Fibroblast of lung (primary cell): Measurements from ENCODE around the gene SFSWAP. TPM values are rescaled to one million over a fixed set of nuclear protein-coding genes. Genes with fewer than 3 reads are reported as not detected.

Source experiments
- DNase-seq, 2 donors: peaks; one replicate each; pipeline versions ENCODE4 v3.0.0 to v3.0.0-alpha.2; 2010; ENCODE audit warnings: low read depth in 2 of 2
- H2AFZ ChIP-seq: 2 replicates; pipeline ENCODE4 v1.5.1; 2012; ENCODE audit warnings: low read length, control low read depth, inconsistent platforms
- H3K27ac ChIP-seq: 2 replicates; pipeline ENCODE4 v1.5.1; 2011; ENCODE audit warnings: low read length, control low read depth; ENCODE audit not compliant: insufficient read depth
- H3K27me3 ChIP-seq: 2 replicates; pipeline ENCODE4 v1.5.1; 2011; ENCODE audit warnings: mild to moderate bottlenecking, low read length; ENCODE audit not compliant: control insufficient read depth, insufficient read depth
- H3K36me3 ChIP-seq: 2 replicates; pipeline ENCODE4 v1.5.1; 2011; ENCODE audit warnings: low read length; ENCODE audit not compliant: control insufficient read depth, insufficient read depth
- H3K4me1 ChIP-seq: 2 replicates; pipeline ENCODE4 v1.5.1; 2011; ENCODE audit warnings: low read length; ENCODE audit not compliant: control insufficient read depth, insufficient read depth; ENCODE audit errors: extremely low read depth
- H3K4me2 ChIP-seq: 2 replicates; pipeline ENCODE4 v1.5.1; 2011; ENCODE audit warnings: low read length, control low read depth; ENCODE audit not compliant: insufficient read depth; ENCODE audit errors: extremely low read depth
- H3K4me3 ChIP-seq, 4 experiments: fragments of 200-600 bp in 1 of 4; sonication (generic) in 1 of 4; replicated peaks in 1 of 4; 2 replicates each; pipeline ENCODE4 v1.5.1; 2011 to 2016; ENCODE audit warnings: low read length in 4 of 4, low read depth in 3 of 4, mild to moderate bottlenecking in 3 of 4, control low read depth in 2 of 4, inconsistent platforms in 1 of 4, mixed read lengths in 1 of 4; ENCODE audit not compliant: insufficient read depth in 1 of 4; ENCODE audit errors: control extremely low read depth in 1 of 4
- H3K79me2 ChIP-seq: 2 replicates; pipeline ENCODE4 v1.5.1; 2012; ENCODE audit warnings: mild to moderate bottlenecking, low read length, inconsistent platforms; ENCODE audit not compliant: control insufficient read depth, insufficient read depth
- H3K9ac ChIP-seq: 2 replicates; pipeline ENCODE4 v1.5.1; 2011; ENCODE audit warnings: mild to moderate bottlenecking, low read length, control low read depth; ENCODE audit not compliant: insufficient read depth
- H3K9me3 ChIP-seq: 2 replicates; pipeline ENCODE4 v1.5.1; 2012; ENCODE audit warnings: low read depth, low read length; ENCODE audit not compliant: control insufficient read depth, insufficient read depth
- H4K20me1 ChIP-seq: 2 replicates; pipeline ENCODE4 v1.5.1; 2011; ENCODE audit warnings: low read length; ENCODE audit not compliant: control insufficient read depth, insufficient read depth; ENCODE audit errors: extremely low read depth
- EZH2 ChIP-seq: IDR thresholded peaks from 2 replicates; pipeline ENCODE4 v1.5.1; 2012; ENCODE audit warnings: low read length, control low read depth, mild to moderate bottlenecking; ENCODE audit errors: missing control alignments
- polyA plus RNA-seq, 2 donors: library from polyadenylated mRNA; depleted of rRNA in 1 of 2; stranded (reverse) in 1 of 2; unstranded in 1 of 2; fragments of >200 nt; gene quantifications; 2 replicates each; pipeline ENCODE4 v1.2.1, GENCODE V29; 2011 to 2012; ENCODE audit warnings: missing spikeins in 1 of 2
- total RNA-seq: library from RNA; depleted of rRNA; stranded (reverse); fragments of >200 nt; gene quantifications from 2 replicates; pipeline ENCODE4 v1.2.1, GENCODE V29; 2014
- TF ChIP-seq, protein P1 (sequence below), 2 donors: IDR thresholded peaks in 1 of 2; conservative IDR thresholded peaks in 1 of 2; 1 replicate in 1 of 2; 2 replicates in 1 of 2; pipeline ENCODE4 v1.5.1; 2011 to 2012; ENCODE audit warnings: low read length in 2 of 2, control low read depth in 1 of 2, inconsistent platforms in 1 of 2, low read depth in 1 of 2, mild to moderate bottlenecking in 1 of 2

The SFSWAP gene
- total and polyA plus RNA-seq, 2 donors (not counting 1 experiment from before 2014, with no cell fraction given): 9.9 to 23.3 TPM

DNA sequence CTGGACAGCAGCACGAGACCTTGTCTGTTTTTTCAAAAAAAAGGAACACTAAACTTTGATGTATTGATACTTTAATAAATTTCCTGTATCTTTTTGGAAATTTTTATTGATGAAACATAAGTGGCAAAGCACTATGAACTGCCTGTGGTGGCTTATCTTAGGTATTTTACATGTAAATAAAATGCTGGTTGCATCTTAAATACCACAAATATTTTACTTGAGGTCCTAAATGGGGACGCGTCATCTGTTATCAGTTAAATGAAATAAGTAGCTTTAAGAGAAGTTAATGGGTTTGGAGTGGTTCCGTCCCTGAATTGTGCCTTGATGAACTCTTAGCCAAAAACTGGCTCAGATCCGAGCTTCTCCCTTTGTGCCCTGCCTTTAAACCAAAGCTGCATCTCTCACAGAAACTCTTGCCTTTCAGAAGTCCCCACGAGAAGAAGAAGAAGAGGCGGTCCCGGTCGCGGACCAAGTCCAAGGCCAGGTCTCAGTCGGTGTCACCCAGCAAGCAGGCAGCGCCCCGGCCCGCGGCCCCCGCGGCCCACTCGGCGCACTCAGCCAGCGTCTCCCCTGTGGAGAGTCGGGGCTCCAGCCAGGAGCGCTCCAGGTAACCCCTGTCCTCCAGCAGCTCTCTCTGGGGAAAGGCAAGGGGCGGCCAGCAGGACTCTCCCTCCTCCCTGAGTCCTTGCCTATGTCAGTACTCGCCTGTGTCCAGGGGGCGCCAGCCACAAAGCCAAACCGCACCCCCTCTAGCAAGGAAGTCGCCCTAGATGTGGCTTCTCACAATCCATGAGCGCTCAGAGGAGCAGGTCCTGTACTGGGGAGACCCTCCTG, 86.1 kb downstream of the SFSWAP start:
- H2AFZ ChIP-seq: no peak overlapping the region
- peaks cover 16% of the 10 kb centered on the region for H3K36me3 ChIP-seq
- H3K4me2 ChIP-seq: no peak overlapping the region
- H3K9ac ChIP-seq: no peak overlapping the region
- no peaks in the 10 kb centered on the region for H3K4me1 ChIP-seq
- H3K27ac ChIP-seq: no peak overlapping the region
- no peak for TF ChIP-seq EZH2
- TF ChIP-seq, protein P1, sequence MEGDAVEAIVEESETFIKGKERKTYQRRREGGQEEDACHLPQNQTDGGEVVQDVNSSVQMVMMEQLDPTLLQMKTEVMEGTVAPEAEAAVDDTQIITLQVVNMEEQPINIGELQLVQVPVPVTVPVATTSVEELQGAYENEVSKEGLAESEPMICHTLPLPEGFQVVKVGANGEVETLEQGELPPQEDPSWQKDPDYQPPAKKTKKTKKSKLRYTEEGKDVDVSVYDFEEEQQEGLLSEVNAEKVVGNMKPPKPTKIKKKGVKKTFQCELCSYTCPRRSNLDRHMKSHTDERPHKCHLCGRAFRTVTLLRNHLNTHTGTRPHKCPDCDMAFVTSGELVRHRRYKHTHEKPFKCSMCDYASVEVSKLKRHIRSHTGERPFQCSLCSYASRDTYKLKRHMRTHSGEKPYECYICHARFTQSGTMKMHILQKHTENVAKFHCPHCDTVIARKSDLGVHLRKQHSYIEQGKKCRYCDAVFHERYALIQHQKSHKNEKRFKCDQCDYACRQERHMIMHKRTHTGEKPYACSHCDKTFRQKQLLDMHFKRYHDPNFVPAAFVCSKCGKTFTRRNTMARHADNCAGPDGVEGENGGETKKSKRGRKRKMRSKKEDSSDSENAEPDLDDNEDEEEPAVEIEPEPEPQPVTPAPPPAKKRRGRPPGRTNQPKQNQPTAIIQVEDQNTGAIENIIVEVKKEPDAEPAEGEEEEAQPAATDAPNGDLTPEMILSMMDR (conservative IDR thresholded peaks at IDR 0.05 in 1 of 2, IDR thresholded peaks at IDR 0.05 in 1 of 2; ENCODE audit: low read depth in 1 of 2, low read length in 2 of 2): no peak
- peak in 1 of 2 donors; percentile 15 for DNase-seq
- H3K4me3 ChIP-seq: no peak overlapping the region
- H3K79me2 ChIP-seq: no peaks in the 10 kb centered on the region
- H4K20me1 ChIP-seq: no peaks in the 10 kb centered on the region
- no peaks in the 10 kb centered on the region for H3K27me3 ChIP-seq
- no peaks in the 10 kb centered on the region for H3K9me3 ChIP-seq

DNA sequence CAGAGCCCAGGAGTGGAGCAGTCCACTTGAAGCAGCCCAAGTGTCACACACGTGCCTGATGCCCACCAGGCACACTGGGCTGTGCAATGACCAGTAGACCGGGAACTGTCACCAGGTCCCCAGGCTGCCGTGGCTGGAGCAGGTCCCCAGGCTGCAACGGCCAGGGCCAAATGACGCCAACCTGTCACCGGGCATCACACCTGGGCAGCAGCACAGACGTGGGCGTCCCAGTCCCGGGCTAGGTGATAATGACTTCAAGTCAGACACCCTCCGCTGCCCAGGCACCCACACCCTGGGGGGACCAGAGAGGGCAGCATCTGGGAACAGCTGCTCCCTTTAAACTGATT, 86.7 kb downstream of the SFSWAP start:
- no peaks in the 10 kb centered on the region for H3K79me2 ChIP-seq
- no peak overlapping the region for H3K4me2 ChIP-seq
- H3K27ac ChIP-seq: no peak overlapping the region
- H4K20me1 ChIP-seq: no peaks in the 10 kb centered on the region
- no peak overlapping the region for H3K4me3 ChIP-seq
- peaks cover 18% of the 10 kb centered on the region for H3K36me3 ChIP-seq
- H3K9me3 ChIP-seq: no peaks in the 10 kb centered on the region
- H3K27me3 ChIP-seq: no peaks in the 10 kb centered on the region
- TF ChIP-seq EZH2: no peak
- H3K9ac ChIP-seq: no peak overlapping the region
- DNase-seq: no peak
- no peaks in the 10 kb centered on the region for H3K4me1 ChIP-seq
- no peak overlapping the region for H2AFZ ChIP-seq

DNA sequence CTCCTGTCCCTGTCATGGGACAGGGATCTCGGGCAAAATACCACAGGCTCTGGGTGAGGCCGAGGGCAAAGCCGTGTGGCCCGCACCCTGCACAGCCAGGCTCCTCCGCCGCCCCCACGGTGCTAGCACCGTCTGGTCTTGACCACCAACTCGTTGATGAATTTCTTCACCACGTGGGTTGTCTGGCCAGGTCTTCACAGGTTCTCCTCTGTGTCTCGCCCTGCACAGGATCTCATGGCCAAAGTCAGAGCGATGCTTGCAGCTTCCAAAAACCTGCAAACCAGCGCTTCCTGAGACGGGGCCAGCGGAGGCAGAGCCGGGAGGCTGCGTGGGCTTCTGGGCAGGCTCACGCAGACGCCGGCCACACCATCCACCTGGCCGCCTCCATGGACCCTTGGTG, 88.3 kb downstream of the SFSWAP start:
- H3K4me3 ChIP-seq: no peak overlapping the region
- H4K20me1 ChIP-seq: no peaks in the 10 kb centered on the region
- no peaks in the 10 kb centered on the region for H3K79me2 ChIP-seq
- H3K4me2 ChIP-seq: no peak overlapping the region
- H3K36me3 ChIP-seq: peaks cover 18% of the 10 kb centered on the region
- no peaks in the 10 kb centered on the region for H3K4me1 ChIP-seq
- no peak overlapping the region for H3K27ac ChIP-seq
- DNase-seq: no peak
- H3K27me3 ChIP-seq: no peaks in the 10 kb centered on the region
- no peaks in the 10 kb centered on the region for H3K9me3 ChIP-seq
- no peak overlapping the region for H2AFZ ChIP-seq
- no peak overlapping the region for H3K9ac ChIP-seq
- TF ChIP-seq EZH2: no peak
- TF ChIP-seq, protein P1 (conservative IDR thresholded peaks at IDR 0.05 in 1 of 2, IDR thresholded peaks at IDR 0.05 in 1 of 2; ENCODE audit: low read depth in 1 of 2, low read length in 2 of 2): no peak
